Breast epithelium (tissue), 3 donors: ENCODE results near the gene DOK4.

Experiments
- CTCF ChIP-seq, 3 donors: fragments of 450-650 bp; IDR thresholded peaks; one replicate each; pipeline ENCODE4 v1.5.1; 2016 to 2017; ENCODE audit warnings: antibody characterized with exemption in 3 of 3, mild to moderate bottlenecking in 3 of 3, moderate library complexity in 3 of 3
- POLR2A ChIP-seq: fragments of 450-650 bp; IDR thresholded peaks from one replicate; pipeline ENCODE4 v1.6.1; 2016; ENCODE audit warnings: antibody characterized with exemption, mild to moderate bottlenecking, moderate library complexity
- POLR2AphosphoS5 ChIP-seq, 3 donors: sonication (generic); formaldehyde crosslinking; IDR thresholded peaks; one replicate each; pipeline ENCODE4 v1.6.1; 2017; ENCODE audit warnings: antibody characterized with exemption in 3 of 3

DNA sequence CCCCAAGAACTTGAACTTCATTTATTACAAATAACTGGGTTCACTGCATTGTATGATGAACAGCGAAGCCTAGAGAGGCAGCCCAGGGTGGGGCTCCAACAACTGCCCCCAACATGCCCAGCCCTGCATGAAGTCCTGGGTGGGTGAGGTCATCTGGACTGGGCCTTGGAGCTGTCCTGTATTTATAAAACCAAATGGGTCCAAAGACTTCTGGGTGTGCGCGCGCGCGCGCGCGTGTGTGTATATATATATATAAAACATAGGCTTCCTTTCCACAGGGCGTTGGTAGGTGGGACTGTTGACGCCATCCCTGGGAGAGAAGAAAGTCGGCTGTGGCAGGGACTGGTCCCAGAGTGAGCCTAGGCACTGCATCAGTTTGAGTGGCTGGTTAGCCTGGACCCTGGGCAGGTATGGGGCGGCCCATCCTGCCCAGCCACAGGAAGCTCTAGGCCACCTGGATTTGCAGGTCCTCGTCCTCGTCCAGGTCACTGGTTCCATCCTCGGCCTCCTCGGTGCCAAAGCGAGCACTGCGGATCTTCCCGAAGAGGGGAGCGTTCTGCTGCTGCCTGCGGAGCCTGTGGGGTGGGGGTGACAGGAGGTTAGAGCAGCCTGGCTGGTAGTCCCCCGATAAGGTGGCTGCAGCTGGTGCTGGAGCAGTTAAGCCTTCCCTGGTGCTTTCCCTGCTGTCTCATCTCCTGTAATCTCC lies 26.2 kb upstream of the DOK4 start:
- TF ChIP-seq CTCF (IDR thresholded peaks at IDR 0.05) (no peak), POLR2AphosphoS5 (IDR thresholded peaks at IDR 0.05) (no peak), POLR2A (no peak)
